K562 (cell line): ENCODE measurements around the gene PRR14L.

Experiments used
- CTCF ChIP-seq, 3 experiments: IDR thresholded peaks in 2 of 3; conservative IDR thresholded peaks in 1 of 3; 2 replicates each; pipeline ENCODE4 v1.5.1; 2011 to 2012; ENCODE audit warnings: low read length in 3 of 3, mild to moderate bottlenecking in 3 of 3, control low read depth in 2 of 3, improper control_type of control experiment in 1 of 3, inconsistent platforms in 1 of 3, low read depth in 1 of 3, mixed read lengths in 1 of 3, moderate library complexity in 1 of 3; ENCODE audit not compliant: insufficient read depth in 2 of 3
- EP300 ChIP-seq: IDR thresholded peaks from 2 replicates; pipeline ENCODE4 v1.6.1; 2012; ENCODE audit warnings: low read length, improper control_type of control experiment
- GABPA ChIP-seq: fragments of 200-800 bp; sonication (Bioruptor generic); conservative IDR thresholded peaks from 2 replicates; pipeline ENCODE4 v1.6.1; 2016; ENCODE audit warnings: low read depth, missing genetic modification characterization, missing compliant biosample characterization
- JUN ChIP-seq, 2 experiments: sonication (generic) in 1 of 2; formaldehyde crosslinking in 1 of 2; IDR thresholded peaks; 2 replicates each; pipeline versions ENCODE4 v1.6.1 to v1.8.0; 2012 to 2022; ENCODE audit warnings: borderline replicate concordance in 2 of 2, mild to moderate bottlenecking in 2 of 2, improper control_type of control experiment in 1 of 2, low read depth in 1 of 2, low read length in 1 of 2, missing genetic modification reagents in 1 of 2
- KDM1A ChIP-seq, 2 experiments: fragments of 450-650 bp; IDR thresholded peaks; 2 replicates each; pipeline ENCODE4 v1.6.1; 2016; ENCODE audit warnings: mild to moderate bottlenecking in 2 of 2
- MGA ChIP-seq: fragments of 450-650 bp; IDR thresholded peaks from 2 replicates; pipeline ENCODE4 v1.6.1; 2016; ENCODE audit warnings: mild to moderate bottlenecking, moderate library complexity
- NCOR1 ChIP-seq: fragments of 450-650 bp; IDR thresholded peaks from 2 replicates; pipeline ENCODE4 v1.6.1; 2016; ENCODE audit warnings: mild to moderate bottlenecking, moderate library complexity
- POLR2A ChIP-seq: fragments of 450-650 bp; conservative IDR thresholded peaks from 2 replicates; pipeline ENCODE4 v1.6.1; 2016
- POLR2AphosphoS5 ChIP-seq: IDR thresholded peaks from 2 replicates; pipeline ENCODE4 v1.6.1; 2011; ENCODE audit warnings: mild to moderate bottlenecking, low read depth, low read length, moderate library complexity; ENCODE audit not compliant: control insufficient read depth, insufficient read depth
- TCF7L2 ChIP-seq: fragments of 150-350 bp; IDR thresholded peaks from 2 replicates; pipeline ENCODE4 v1.6.1; 2016; ENCODE audit warnings: low read depth, mild to moderate bottlenecking, low read length, moderate library complexity
- ZBTB9 ChIP-seq: fragments of 450-650 bp; formaldehyde crosslinking; IDR thresholded peaks from 2 replicates; pipeline ENCODE4 v1.4.0; 2020; ENCODE audit warnings: mild to moderate bottlenecking, moderate library complexity
- ZNF23 ChIP-seq: fragments of 250-450 bp; sonication (Bioruptor Pico); IDR thresholded peaks from 2 replicates; pipeline ENCODE4 v1.4.0; 2020; ENCODE audit warnings: mild to moderate bottlenecking
- ZSCAN29 ChIP-seq: fragments of 450-650 bp; IDR thresholded peaks from 2 replicates; pipeline ENCODE4 v1.6.1; 2017

GRCh38 chr22:31683181-31684105, 66.5 kb downstream of the PRR14L start:
- TF ChIP-seq KDM1A (IDR thresholded peaks at IDR 0.05) (no peak), ZSCAN29 (no peak), CTCF (IDR thresholded peaks at IDR 0.05 in 2 of 3, conservative IDR thresholded peaks at IDR 0.05 in 1 of 3; ENCODE audit: insufficient read depth in 2 of 3, low read depth in 1 of 3, low read length in 3 of 3) (no peak), TCF7L2 (no peak), JUN (IDR thresholded peaks at IDR 0.05; ENCODE audit: borderline replicate concordance, low read depth, low read length) (no peak), JUN (CRISPR knock-in tag; IDR thresholded peaks at IDR 0.05; ENCODE audit: borderline replicate concordance) (no peak), GABPA (tag) (no peak), EP300 (no peak), POLR2AphosphoS5 (no peak), NCOR1 (no peak), ZNF23 (CRISPR knock-in tag) (no peak), MGA (no peak), POLR2A (no peak), ZBTB9 (CRISPR knock-in tag) (no peak)
